GM06990 (cell line): ENCODE measurements around the gene ALOX12B.
A peak's percentile ranks its signal among the peaks of the same experiment; 100 is the strongest.

Source experiments
- DNase-seq: peaks from one replicate; pipeline ENCODE4 v3.0.0-alpha.2; 2011; ENCODE audit not compliant: insufficient read length; ENCODE audit errors: extremely low read depth
- H3K27me3 ChIP-seq: replicated peaks from 2 replicates; pipeline ENCODE4 v1.6.0; 2011; ENCODE audit warnings: low read length; ENCODE audit not compliant: control insufficient read depth, insufficient read depth
- H3K36me3 ChIP-seq: 2 replicates; pipeline ENCODE4 v1.5.1; 2011; ENCODE audit warnings: low read length; ENCODE audit not compliant: control insufficient read depth, insufficient read depth
- H3K4me3 ChIP-seq: replicated peaks from 2 replicates; pipeline ENCODE4 v1.5.1; 2011; ENCODE audit warnings: low read depth, mild to moderate bottlenecking, control low read depth, low read length
- CTCF ChIP-seq: IDR thresholded peaks from 2 replicates; pipeline ENCODE4 v1.5.1; 2011; ENCODE audit warnings: low read length, control low read depth, mild to moderate bottlenecking, inconsistent platforms; ENCODE audit not compliant: insufficient read depth, poor library complexity, severe bottlenecking

ALOX12B gene

DNA sequence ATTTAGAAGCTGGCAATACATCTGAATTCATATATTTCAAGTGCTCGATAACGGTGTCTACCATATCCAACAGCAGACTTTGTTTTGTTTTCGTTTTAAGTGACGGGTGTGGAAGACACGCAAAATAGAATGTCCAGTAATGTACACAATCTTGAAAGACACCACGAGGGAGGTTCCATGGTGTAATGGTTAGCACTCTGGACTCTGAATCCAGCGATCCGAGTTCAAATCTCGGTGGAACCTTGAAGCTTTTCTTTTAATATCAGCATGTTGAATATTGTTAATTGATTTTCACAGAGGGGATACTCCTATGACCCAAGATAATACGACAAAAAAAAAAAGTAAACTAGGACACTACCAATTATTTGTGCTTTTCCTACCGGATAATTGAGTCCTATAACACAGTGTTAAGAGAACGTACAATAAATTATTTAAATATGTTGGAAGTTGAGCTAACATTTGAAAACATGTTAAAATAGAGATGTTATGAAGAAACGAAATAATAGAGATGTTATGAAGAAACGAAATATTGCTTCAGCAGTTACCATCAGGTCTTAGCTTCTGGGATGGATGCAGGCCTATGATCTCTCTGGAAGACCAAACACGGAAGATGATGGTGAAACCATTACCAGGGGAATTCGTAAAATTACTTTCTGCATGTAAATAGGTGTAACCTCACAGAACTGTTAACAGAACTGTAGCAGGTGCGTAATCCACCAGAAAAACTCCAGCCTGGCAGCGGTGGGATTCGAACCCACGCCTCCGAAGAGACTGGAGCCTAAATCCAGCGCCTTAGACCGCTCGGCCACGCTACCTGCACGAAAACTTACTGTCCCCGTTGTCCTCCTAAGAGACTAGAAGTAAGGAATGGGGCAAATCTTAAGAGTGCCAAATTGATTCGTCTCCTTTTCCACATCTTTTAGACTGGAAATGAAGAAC lies 32.3 kb upstream of the ALOX12B start:
- DNase-seq, result peak; percentile 85
- H3K36me3 ChIP-seq, result no peaks in the 10 kb centered on the region
- peak overlapping the region; percentile 68 for H3K4me3 ChIP-seq
- TF ChIP-seq CTCF, result no peak
- H3K27me3 ChIP-seq, result peaks cover 3% of the 10 kb centered on the region

- Histone ChIP-seq H3K4me3 (peak overlapping the region; percentile 60), H3K36me3 (no peaks in the 10 kb centered on the region), H3K27me3 (peaks cover 3% of the 10 kb centered on the region)
- peak; percentile 91 for DNase-seq
- TF ChIP-seq CTCF, result peak; percentile 99
Measured at GRCh38 chr17:8118769-8119580, 31.5 kb upstream of the ALOX12B start.

DNA sequence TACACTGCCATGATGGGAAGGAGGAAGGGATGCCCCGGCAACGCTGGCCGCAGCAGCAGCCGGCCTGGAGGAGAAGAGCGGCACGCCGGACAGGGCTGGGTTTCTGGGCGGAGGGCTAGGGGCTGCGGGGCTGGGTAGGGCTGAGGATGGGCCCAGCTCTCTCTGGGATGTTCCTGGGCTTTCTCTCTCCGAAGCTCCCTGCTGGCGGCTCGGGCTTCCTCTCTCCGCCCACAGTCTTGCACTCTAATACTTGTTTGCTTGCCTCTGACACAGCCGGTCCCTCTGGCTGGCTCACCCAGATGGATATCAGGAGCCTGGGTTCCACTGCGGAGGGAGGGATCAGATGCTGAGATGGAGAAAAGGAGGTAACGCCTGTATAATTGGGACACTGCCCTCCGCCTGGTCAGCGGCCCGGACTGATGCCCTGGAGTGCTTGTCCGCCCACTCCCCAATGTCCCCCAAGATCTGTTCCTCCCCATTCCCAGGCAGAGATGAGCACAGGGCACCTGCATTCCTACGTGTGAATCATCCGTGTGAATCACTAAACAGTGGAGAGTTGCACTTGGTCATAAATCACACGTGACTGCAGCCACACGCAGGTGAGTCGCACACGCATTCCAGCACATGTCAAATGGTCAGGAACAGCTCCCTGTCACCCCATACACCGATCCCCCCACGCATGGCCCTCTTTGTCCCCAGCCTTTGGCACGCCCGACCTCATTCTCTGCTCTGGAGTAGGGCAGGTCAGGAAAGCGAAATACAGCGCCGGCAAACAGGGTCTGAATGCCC lies 30.7 kb upstream of the ALOX12B start, which contains the start of gene ALOXE3:
Gene ALOXE3 (minus strand): TSS at position 535 of the 789 bp plus-strand sequence. CDS start 524 bp downstream, at position 11.
- Histone ChIP-seq H3K27me3 (peaks cover 3% of the 10 kb centered on the region), H3K4me3 (peak within 1 kb of the TSS; percentile 60), H3K36me3 (no peaks in the 10 kb centered on the region)
- DNase-seq, result no peak
- no peak for TF ChIP-seq CTCF

GRCh38 chr17:8117367-8117979 lies 30.0 kb upstream of the ALOX12B start:
- Histone ChIP-seq H3K4me3 (no peak overlapping the region; the same call in 1 of the 2 replicates), H3K27me3 (peaks cover 3% of the 10 kb centered on the region), H3K36me3 (no peaks in the 10 kb centered on the region)
- TF ChIP-seq CTCF, result no peak
- DNase-seq, result no peak

DNA sequence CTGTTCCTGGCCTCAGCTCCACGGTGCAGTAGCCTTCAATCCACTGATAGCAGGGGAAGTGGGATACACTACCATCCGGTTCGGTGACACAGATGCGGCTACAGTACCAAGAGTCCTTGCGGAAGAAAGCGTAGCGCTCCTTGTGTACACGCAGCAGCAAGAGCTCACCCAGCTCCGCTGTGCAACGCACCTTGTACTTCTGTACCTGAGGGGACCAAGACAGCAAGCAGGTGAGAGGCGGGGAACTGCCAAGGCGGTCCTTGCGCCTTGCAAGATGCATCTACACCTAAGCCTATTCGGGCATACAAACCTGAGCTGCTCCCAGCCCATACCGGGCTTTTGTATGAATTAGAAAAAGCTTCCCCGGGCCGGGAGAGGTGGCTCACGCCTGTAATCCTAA lies 29.3 kb upstream of the ALOX12B start:
- no peak overlapping the region for H3K4me3 ChIP-seq
- no peak for TF ChIP-seq CTCF
- no peak for DNase-seq
- no peaks in the 10 kb centered on the region for H3K36me3 ChIP-seq
- H3K27me3 ChIP-seq, result peaks cover 3% of the 10 kb centered on the region
